GM18519 (cell line): ENCODE measurements around the gene HAUS8.

Experiments
- ATAC-seq: cut with Tn5 transposase; IDR thresholded peaks from one replicate; pipeline ENCODE4 v1.9.1; 2021; ENCODE audit warnings: mild to moderate bottlenecking, moderate library complexity; ENCODE audit not compliant: unreplicated experiment, low FRiP score

HAUS8 gene

GRCh38 chr19:17004386-17004785, 70.9 kb downstream of the HAUS8 start:
- no peak for ATAC-seq

GRCh38 chr19:17002455-17002854, 72.8 kb downstream of the HAUS8 start:
- no peak for ATAC-seq

- ATAC-seq, result no peak
Measured at GRCh38 chr19:17001603-17002183, 73.6 kb downstream of the HAUS8 start.
